A673 (cell line): Measurements from ENCODE around the gene S1PR4.

Experiments
- CTCF ChIP-seq: fragments of 300-800, 200-600 bp; sonication (generic); conservative IDR thresholded peaks from 2 replicates; pipeline ENCODE4 v1.5.1; 2017; ENCODE audit warnings: low read depth, mild to moderate bottlenecking, antibody characterized with exemption, low read length, moderate library complexity, mixed read lengths
- EZH2 ChIP-seq: fragments of 200-600 bp; sonication (generic); IDR thresholded peaks from 2 replicates; pipeline ENCODE4 v1.6.1; 2017; ENCODE audit warnings: borderline replicate concordance, low read depth, mild to moderate bottlenecking, mixed read lengths, antibody characterized with exemption, low read length; ENCODE audit not compliant: poor library complexity, severe bottlenecking

- no peak for TF ChIP-seq CTCF
- no peak for TF ChIP-seq EZH2
Measured at GRCh38 chr19:3194106-3195087, 15.8 kb downstream of the S1PR4 start.
